Inflammatory macrophage (primary cell): ENCODE results near the gene NUDCD3.

ENCODE experiments used
- DNase-seq, 2 donors: peaks; one replicate each; pipeline ENCODE4 v3.0.0-alpha.2; 2020 to 2022

NUDCD3 gene

DNA sequence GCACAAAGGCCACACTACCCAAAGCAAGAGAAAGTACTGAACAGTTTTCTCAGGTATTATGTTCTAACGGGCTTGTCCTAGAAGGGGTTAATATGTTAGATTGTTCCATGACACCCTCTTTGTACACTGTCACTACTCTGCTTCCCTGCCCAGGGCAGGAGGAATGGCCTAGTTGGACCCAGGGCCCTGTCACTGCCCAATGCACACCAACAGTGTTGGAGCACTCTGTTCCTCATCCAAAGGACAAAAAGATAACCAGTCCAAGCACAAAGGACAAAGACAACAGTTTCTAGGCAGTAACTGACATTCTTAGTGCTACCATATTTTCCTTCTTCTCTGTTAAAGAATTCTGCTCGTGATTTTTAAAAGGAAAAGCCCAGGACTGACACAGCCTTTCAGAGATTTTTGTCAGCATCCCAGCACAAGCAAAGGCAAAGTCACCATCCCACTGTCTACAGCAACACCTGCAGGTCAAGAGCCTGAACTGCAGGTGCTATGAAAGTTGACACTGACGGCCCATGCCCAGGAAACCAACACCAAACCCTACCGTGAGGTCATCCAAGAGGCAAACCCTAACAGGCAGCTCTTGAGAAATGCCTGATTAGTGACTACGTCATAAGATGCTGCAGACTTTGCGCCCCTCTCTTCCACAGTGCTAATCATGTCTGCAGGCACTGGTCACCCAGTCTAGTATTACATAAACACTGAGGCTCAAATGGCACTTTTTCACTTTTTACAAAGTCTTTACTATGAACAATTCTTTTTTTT, 13.2 kb downstream of the NUDCD3 start:
- peak; percentile 70 to 75 for DNase-seq

DNA sequence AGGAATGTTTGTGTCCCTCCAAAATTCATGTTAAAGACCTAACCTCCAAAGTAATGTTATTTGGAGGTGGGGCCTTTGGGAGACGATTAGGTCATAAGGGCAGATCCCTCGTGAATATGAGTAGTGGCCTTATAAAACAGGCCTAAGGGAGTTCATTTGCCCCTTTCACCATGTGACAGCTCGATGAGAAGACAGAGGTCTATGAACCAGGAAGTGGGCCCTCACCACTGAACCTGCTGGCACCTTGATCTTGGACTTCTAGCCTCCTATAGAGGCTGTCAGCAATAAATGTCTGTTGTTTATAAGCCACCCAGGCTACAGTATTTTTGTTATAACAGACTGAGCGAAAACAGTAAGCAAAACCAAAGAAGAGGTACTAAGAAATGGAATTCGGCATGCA, 14.1 kb downstream of the NUDCD3 start:
- no peak for DNase-seq

DNA sequence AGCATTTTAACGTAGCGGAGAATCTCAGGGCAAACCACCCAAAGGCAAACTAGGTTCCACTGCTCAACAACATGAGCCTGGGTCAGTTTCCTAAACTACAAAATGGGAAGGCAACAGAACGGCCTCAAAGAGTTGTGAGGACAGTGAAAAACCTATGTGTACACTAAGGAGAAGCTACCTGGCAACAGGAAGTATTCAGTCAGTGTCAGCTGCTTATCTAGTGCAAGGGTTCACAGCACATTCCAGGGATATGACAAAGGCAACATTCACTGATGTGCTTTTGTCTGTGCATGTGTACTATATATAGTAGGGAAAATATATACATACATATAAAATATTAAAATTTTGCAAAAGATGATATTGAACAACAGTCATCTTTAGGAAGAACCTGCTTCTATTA, 17.2 kb downstream of the NUDCD3 start:
- no peak for DNase-seq

DNA sequence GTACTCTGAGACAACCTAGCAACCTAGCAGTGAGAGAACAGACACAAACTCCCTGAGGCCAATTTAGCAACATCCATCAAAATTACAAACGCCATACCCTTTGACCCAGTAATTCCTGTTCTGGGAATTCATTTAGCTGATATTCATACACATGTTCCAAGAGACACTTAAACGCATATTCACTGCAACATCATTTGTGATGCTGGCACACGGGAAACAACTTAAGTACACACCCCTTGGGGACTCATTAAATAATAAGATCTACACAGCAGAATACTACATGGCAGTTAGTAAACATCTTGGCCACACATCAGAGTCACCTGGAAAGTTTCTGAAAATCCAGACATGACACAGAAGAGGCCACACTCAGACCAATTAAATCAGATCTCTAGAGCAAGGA, 17.6 kb downstream of the NUDCD3 start:
- no peak for DNase-seq

DNA sequence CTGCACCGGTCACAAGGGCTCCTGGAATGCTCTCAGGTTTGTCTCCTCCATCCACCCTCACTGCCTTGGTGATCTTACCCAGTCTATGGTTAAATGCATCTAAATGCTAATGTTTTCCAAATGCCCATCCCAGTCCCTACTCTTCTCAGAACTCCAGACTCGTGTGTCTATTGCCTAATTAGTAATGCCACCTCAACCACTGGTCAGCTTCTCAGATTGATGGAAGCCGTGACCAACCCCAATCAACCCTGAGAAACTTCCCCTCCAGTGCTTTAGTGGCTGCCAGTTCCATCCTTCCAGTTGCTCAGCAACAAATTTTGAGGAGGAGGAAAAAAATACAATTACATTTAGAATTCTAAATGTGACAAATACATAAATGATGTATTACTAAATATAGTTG, 18.6 kb downstream of the NUDCD3 start:
- peak in 1 of 2 donors; percentile 17 for DNase-seq

DNA sequence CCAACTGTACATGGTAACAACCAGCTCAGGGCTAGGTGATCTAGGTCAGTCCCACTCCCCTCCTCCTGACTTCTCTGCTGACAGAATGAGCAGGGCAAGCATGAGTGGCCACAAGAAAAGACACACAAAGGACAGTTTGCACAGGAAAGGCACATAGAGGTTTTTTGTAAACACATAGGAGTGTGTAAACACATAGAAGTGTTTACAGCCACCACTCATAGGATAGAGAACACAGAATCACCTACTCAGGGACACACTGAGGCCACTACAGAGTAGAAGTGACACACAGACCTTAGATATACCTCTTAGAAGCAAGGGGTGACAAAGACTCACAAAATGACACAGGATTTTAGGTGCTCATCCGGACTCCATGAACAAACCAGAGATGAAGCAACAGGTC, 19.0 kb downstream of the NUDCD3 start:
- no peak for DNase-seq

DNA sequence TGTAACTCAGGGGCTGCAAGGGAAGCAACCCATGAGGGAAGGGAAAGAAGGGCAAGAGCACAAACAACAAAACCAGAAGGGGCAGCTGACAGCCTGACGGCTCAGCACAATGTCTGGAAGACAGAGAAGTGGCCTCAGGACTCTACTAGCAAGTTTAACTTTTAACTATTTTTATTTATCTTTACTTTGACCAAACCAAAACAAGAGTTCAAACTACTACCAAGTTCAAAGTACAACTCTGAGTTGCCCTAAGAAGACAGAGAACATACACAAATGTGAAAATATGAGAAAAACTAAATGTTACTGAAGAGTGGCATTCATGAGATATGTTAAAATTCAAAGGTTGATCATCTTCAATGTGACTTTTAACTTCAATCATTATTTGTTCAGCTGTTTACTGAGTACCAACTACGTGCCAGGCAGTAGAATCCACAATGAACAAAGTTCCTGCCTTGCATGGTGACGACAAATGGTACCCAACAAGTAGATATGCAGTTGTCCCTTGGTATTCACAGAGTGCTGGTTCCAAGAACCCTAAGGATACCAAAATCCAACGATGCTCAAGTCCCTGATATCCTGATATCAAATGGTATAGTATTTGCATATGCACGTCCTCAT, 19.7 kb downstream of the NUDCD3 start:
- DNase-seq, result no peak

DNA sequence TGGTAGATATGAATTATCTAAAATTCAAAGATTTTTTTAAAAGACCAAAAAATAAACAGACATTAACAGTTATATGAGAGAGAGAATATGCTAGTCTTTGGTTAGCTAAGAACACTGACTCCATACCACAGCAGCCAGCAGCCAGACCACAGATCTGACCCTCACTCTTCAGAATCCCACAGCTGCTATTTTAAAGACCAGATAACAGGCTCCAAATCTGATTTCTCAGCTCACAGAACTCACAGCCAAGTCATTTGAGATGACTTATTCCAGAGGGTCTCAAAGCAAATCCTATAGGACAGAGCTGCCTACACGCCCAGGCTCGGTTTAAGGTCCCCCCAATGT, 20.4 kb downstream of the NUDCD3 start:
- no peak for DNase-seq

DNA sequence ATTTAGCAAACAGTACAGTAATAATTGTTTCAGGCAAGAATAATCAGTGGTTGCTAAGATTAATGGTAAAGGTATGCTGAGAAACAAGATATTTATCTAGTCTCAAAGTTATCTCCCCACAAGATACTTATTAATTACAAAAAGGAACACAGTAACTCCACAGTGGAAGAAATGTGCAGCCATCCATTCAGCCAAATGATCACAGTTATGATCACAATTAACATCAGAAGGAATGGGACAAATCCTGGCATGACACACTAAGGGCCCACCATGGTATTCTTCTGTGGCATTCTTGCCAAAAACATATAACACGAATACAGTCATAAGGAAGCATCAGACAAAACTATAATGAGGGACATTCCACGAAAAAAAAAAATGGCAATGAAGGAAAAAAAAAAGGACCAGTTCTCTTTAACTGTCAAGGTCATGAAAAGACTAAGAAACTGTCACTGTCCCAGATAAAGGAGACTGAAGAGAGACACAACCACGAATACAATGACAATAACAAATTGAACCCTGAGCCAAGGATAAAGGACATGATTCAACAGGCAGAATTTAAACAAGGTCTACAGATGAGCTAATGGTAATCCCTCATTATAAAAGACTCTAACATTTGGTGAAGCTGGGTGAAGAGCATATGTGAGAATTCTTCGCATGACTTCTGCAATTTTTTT, 20.9 kb downstream of the NUDCD3 start:
- DNase-seq, result no peak

DNA sequence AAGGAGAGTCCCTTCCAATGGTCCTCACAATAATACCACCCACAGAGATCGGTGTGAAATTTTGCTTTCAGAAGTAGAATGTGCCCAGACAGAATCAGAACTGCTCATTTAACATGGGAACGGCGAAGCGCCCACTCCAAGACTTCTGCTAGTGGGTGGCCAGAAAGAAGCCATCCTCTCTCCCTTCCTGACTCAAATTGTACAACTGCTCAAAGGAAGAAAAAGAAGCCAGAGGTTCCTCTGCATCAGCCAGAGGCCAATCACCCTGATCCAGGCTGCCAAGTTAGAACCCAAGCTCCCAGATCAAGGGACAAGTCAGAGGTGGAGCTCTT, 23.3 kb downstream of the NUDCD3 start:
- DNase-seq, result no peak

DNA sequence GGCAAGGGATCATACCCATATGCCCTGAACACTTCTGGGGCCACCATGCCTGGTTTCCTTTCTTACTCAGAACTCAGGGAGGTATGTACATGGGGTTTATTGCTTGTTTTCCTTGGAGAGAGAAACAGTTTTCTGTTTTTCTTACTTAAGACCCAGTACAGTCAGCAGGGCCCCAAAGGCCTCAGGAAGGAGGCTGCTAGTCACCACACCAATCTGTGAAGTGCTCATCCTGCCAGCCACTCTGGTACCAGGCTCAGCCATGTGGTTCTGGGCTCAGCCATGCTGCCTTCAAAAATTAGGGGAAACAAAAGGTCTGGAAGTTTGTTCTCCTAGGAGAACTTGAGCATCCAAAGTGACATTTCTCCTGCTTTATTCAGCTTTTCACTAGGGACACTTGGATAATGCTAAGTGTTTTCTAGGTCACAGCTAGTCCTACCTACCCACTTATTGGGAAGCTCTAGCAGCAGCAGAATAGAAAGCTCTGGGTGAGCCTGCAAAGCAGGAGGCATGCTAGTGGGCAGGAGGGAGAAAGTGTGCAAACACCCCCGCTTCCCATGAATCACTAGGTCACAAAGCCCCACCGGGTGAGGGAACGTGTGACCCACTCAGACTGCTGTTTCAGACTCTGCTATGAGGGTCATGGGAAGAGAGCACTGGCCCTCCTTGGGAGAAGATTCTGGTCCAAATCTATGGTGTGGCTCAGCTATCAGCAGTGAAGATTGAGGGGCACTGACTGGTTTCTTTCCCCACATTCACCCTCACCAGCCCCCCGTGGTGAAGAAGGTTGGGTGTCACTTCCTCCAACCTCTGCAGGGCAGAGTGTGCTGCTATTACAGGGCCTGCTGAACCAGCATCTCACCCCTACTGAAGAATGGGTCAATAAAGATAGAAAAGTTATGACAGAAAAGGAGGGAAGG, 23.9 kb downstream of the NUDCD3 start:
- DNase-seq, result peak in 1 of 2 donors; percentile 35

DNA sequence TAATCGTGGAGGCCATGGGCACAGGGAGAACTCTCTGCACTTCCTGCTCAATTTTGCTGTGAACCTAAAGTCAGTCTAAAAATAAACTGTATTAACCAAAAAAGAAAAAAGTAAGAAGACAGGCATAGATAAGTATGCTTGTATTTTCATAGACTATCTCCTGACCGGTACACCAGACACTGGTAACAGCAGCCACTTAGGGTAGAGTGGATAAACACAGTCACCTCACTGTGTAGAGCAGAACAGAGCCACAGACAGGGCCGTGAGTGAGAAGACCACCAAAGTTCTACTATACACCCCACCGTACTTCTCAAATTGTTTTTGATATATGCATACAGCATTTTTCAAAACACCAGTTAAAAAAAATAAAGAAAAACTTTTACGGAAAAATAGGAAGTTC, 25.0 kb downstream of the NUDCD3 start:
- DNase-seq, result no peak

DNA sequence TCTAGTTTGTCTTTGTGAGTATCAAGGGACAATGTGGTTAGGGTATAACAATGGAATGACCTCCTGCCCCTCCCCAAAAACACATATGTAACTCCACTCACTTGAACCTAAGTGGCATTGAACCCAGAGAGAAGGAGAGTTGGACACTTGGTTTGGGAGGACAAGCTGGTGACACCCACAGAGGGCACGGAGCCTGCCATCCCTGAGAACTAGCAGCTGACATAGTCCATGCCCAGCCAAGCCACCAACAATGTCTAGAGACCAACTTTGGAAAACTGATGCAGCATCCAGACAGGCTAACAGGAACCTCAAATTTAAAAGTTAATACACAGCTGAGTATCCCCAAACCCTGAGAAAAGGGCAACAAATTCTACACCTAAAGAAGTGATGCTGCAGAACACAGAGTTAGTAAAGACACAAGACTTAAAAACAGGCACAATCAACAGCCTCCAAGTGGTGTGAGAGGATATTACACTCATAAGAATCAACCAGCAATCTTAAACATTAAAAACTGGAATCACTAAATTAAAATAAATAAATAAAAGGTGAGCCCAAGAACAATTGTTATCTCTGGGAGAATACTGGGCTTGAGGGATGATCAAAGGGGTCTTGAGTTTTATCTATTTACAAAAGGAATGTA, 27.2 kb downstream of the NUDCD3 start:
- DNase-seq, result no peak

DNA sequence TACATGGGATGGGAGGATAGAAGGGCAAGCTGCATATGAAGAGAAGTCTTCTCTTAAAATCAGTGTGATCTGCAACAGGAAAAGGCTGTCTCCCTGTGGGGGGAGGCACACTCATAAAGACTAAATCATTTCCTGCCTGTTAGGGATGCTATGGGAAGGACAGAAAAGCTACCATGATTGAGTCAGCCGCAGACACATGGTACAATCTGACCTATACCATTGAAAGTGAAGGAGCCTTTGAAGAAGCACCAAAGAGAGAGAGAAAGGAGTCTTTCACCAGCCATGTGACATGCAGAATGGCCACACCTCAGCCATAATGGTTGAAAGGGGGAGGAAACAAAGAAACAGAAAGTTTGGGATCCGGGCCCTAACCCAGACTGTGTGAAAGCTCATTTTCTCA, 29.1 kb downstream of the NUDCD3 start:
- no peak for DNase-seq

DNA sequence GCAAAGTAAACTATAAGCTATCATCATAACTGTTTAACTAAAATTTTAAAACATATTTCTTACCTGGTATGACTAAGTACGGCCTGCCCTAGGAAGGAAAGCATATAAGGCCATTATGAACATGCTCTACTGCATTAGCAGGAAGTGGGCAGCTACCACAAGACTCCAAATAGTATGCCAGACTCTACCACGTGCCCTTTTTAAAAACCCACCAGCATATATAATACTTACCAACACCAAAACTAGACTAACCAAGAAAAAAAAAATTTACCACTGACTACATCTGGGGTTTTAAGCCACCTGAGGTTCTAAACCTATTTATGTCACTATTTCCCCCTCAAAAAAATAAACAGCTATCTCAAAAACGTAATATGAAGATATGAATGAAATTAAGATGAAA, 30.1 kb downstream of the NUDCD3 start:
- DNase-seq, result no peak

DNA sequence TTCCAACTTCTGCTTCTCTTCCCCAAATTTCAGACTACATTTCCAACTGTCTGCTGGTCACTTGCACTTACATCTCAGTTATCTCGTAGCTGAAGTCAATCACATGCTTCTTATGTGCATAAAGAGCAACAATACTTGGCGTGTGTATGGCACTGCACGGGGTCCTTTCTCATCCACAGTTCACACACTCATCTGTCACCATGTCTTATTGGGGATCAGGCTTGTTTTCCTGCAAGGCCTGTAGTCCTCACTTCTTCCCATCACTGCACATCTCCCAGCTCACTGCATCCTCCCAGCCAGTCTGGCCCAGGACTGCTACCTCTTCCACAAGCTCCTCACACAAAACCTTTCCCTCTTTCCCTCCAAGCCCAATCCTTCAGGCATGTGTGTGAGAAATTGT, 35.3 kb downstream of the NUDCD3 start:
- no peak for DNase-seq

DNA sequence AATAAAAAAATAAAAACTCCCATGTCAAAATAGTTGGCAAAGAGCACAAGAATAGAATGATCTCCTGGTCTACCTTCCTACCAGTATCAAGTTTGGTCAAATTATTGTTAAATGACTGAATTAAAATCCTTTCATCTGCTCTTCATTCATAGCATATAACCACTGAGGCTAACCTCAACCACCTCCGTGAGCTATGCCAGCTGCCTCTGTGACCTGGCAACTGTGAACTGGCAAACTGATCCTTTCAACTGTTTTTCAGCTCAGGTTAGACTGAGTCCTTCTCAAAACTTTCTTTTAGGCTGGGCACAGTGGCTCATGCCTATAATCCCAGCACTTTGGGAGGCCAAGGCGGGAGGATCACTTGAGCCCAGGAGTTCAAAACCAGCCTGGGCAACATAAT, 36.1 kb downstream of the NUDCD3 start:
- no peak for DNase-seq

DNA sequence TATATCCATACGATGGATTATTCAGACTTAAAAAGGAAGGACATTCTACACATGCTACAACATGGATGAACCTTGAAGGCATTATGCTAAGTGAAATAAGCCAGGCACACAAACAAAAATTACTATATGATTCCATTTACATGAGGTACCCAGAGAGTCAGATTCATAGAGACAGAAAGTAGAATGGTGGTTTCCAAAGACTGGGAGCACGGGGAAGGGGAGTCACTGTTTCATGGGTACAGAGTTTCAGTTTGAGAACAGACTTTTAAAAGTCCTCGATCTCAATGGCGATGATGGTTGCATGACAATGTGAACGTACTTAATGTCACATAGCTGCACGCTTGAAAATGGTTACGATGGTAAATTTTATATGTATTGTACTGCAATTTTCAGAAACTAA, 39.3 kb downstream of the NUDCD3 start:
- DNase-seq, result no peak

DNA sequence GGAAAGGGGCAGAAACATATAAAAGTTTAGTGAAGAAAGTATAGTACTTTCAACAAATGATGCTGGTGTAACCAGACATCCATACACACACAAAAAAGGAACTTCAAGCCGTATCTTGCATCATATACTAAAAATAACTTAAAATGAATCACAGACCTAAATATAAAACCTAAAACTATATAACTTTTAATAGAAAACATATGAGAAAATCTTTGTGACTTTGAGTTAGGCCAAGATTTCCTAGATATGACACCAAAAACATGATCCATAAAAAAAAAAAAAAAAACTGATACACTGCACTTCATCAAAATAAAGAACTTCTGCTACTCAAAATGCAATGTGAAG, 40.9 kb downstream of the NUDCD3 start:
- peak in 1 of 2 donors; percentile 60 for DNase-seq

DNA sequence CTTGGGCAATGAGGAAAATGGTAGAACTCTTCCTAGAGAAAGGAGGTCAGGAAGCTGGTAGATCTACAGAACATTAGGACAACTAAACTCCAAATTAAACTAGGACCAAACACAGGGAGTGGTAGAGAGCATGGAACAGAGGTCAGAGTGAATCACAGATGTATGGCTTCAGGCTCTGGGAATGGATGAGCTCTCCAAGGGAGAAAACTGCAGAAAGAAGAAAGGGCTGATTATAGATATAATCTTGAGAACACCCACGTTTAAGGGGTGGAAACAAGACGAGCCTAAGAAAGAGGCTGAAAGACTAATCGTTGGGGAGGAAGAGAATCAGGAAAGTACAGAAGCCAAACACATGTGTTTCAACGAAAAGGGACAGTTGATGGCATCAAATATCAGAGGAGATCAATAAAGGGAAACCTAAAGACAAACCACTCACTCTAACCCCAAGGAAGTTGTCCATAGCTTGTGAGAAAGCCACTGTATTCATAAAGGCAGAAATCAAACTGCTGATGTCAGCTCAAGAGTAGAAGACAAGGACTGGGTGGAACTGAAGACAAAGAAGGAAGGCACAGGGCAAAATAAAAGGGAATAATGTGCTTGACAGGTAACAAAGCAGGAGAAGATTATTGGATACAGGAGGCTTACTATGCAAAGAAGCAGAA, 41.4 kb downstream of the NUDCD3 start:
- peak in 1 of 2 donors; percentile 13 for DNase-seq

DNA sequence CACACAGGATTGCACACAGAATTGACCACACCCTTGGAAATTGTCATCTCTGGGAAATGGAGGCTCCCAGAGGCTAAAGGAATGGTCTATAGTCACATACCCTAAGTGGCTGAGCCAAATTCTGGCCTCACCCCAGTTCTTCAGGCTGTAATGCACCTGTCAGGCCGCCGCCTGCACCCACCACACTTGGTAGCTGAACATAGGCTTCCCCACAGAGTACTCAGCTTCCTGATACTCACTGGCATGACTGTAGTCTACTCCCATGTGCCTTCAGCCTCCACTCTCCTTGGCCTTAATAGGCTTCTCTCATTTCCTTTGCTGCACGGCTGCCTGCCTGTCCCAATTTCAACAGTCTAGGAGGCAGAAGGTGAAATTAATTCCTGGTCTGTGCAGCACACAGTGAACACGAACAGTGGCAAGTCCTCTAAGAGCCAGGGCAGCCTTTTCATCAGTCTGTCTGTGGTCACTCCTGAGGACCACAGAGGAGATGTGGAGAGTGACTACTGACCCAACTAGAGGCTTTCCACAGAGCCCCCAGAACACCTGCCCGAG, 42.5 kb downstream of the NUDCD3 start:
- DNase-seq, result no peak
